Kasumi-1 (cell line): Measurements from ENCODE around the gene LYPD6.

Experiments used
- DNase-seq, 2 experiments: peaks; one replicate each; lab custom pipeline; 2025; lab: John Stamatoyannopoulos, UW

LYPD6 gene

GRCh38 chr2:149409506-149409905 is 79.1 kb downstream of the LYPD6 start:
- DNase-seq, result no peak

- no peak for DNase-seq
Observed at GRCh38 chr2:149410701-149411484, 80.5 kb downstream of the LYPD6 start.

GRCh38 chr2:149413487-149413886 is 83.1 kb downstream of the LYPD6 start:
- DNase-seq, result no peak

GRCh38 chr2:149415086-149415485 is 84.7 kb downstream of the LYPD6 start:
- DNase-seq, result no peak

GRCh38 chr2:149418065-149418464 is 87.7 kb downstream of the LYPD6 start:
- no peak for DNase-seq

- no peak for DNase-seq
Observed at GRCh38 chr2:149420053-149420963, 89.9 kb downstream of the LYPD6 start.

GRCh38 chr2:149421791-149422190 is 91.4 kb downstream of the LYPD6 start:
- DNase-seq, result no peak

GRCh38 chr2:149422337-149422990 is 92.1 kb downstream of the LYPD6 start:
- no peak for DNase-seq

- no peak for DNase-seq
Observed at GRCh38 chr2:149422991-149423338, 92.6 kb downstream of the LYPD6 start.

GRCh38 chr2:149423630-149424029 is 93.2 kb downstream of the LYPD6 start:
- DNase-seq, result no peak

- DNase-seq, result no peak
Observed at GRCh38 chr2:149427387-149427786, 97.0 kb downstream of the LYPD6 start.

GRCh38 chr2:149428783-149429182 is 98.4 kb downstream of the LYPD6 start:
- DNase-seq, result no peak

GRCh38 chr2:149430743-149431736 is 100.7 kb downstream of the LYPD6 start:
- DNase-seq, result no peak

GRCh38 chr2:149438330-149438960 is 108.1 kb downstream of the LYPD6 start:
- DNase-seq, result peak; percentile 83 to 90

- DNase-seq, result no peak
Observed at GRCh38 chr2:149441255-149441654, 110.9 kb downstream of the LYPD6 start.

GRCh38 chr2:149442346-149442745 is 112.0 kb downstream of the LYPD6 start:
- no peak for DNase-seq

- DNase-seq, result no peak
Observed at GRCh38 chr2:149443150-149443549, 112.8 kb downstream of the LYPD6 start.

- DNase-seq, result no peak
Observed at GRCh38 chr2:149446748-149447147, 116.4 kb downstream of the LYPD6 start.

GRCh38 chr2:149448315-149448714 is 117.9 kb downstream of the LYPD6 start:
- DNase-seq, result no peak

GRCh38 chr2:149449017-149449416 is 118.6 kb downstream of the LYPD6 start:
- no peak for DNase-seq
